H1 (cell line): ENCODE measurements around the gene NOL9. TPM values are rescaled to one million over a fixed set of nuclear protein-coding genes. Genes with fewer than 3 reads are reported as not detected.

Experiments
- CTCF ChIA-PET: fragments of 300-600 bp; sonication (Branson Sonifier 250); formaldehyde crosslinking; loops from one replicate; lab custom pipeline; 2021; ENCODE audit not compliant: partially characterized antibody; lab: Charles Lee
- POLR2A ChIA-PET: fragments of 300-600 bp; sonication (Branson Sonifier 250); formaldehyde crosslinking; loops from one replicate; lab custom pipeline; 2021; ENCODE audit warnings: inconsistent platforms; ENCODE audit not compliant: partially characterized antibody; lab: Charles Lee
- DNase-seq, 2 experiments: peaks; one replicate each; pipeline versions ENCODE4 v3.0.0 to v3.0.0-alpha.2; 2010 to 2022; ENCODE audit warnings: low spot score in 2 of 2, low read depth in 1 of 2, mixed read lengths in 1 of 2
- FAIRE-seq: peaks from 2 replicates; lab custom pipeline; 2011; peaks lifted over from hg19 to GRCh38; lab: Jason Lieb, UNC
- H2AFZ ChIP-seq: 2 replicates; pipeline ENCODE4 v1.8.1; 2012; ENCODE audit warnings: low read length, inconsistent platforms
- H2AK5ac ChIP-seq: 2 replicates; pipeline ENCODE4 v1.6.1; 2013; ENCODE audit warnings: low read depth, low read length
- H2BK120ac ChIP-seq: replicated peaks from 2 replicates; pipeline ENCODE3; 2013; ENCODE audit warnings: low read depth, low read length, inconsistent platforms
- H2BK12ac ChIP-seq: 2 replicates; pipeline ENCODE4 v1.6.1; 2013; ENCODE audit warnings: low read depth, low read length
- H2BK15ac ChIP-seq: 2 replicates; pipeline ENCODE4 v1.6.1; 2013; ENCODE audit warnings: low read length
- H2BK20ac ChIP-seq: 2 replicates; pipeline ENCODE4 v1.6.1; 2013; ENCODE audit warnings: low read length
- H2BK5ac ChIP-seq: 2 replicates; pipeline ENCODE4 v1.6.1; 2013; ENCODE audit warnings: low read depth, low read length
- H3K14ac ChIP-seq: 2 replicates; pipeline ENCODE4 v1.6.1; 2013; ENCODE audit warnings: inconsistent platforms; ENCODE audit not compliant: insufficient read length
- H3K18ac ChIP-seq: 2 replicates; pipeline ENCODE4 v1.6.1; 2013; ENCODE audit warnings: low read length; ENCODE audit errors: extremely low read depth
- H3K23ac ChIP-seq: 2 replicates; pipeline ENCODE4 v1.6.1; 2013; ENCODE audit warnings: inconsistent platforms; ENCODE audit not compliant: insufficient read length
- H3K23me2 ChIP-seq: 2 replicates; pipeline ENCODE4 v1.6.1; 2013; ENCODE audit warnings: low read depth, low read length
- H3K27ac ChIP-seq: 2 replicates; pipeline ENCODE4 v1.6.1; 2011; ENCODE audit warnings: low read depth, low read length, inconsistent platforms
- H3K27me3 ChIP-seq, 4 experiments: replicated peaks in 1 of 4; 1 replicate in 1 of 4; 2 replicates in 3 of 4; pipeline versions ENCODE4 v1.6.1 to v1.8.1; 2011 to 2013; ENCODE audit warnings: low read length in 3 of 4, mild to moderate bottlenecking in 3 of 4, inconsistent platforms in 2 of 4, mixed read lengths in 2 of 4, moderate library complexity in 1 of 4; ENCODE audit not compliant: control insufficient read depth in 3 of 4, insufficient read depth in 3 of 4; ENCODE audit errors: extremely low read depth in 1 of 4
- H3K36me3 ChIP-seq, 4 experiments: 2 replicates each; pipeline versions ENCODE4 v1.6.1 to v1.8.1; 2011 to 2013; ENCODE audit warnings: mild to moderate bottlenecking in 4 of 4, low read length in 3 of 4, moderate library complexity in 2 of 4, control low read depth in 1 of 4, inconsistent platforms in 1 of 4; ENCODE audit not compliant: insufficient read depth in 4 of 4, control insufficient read depth in 2 of 4
- H3K4ac ChIP-seq: replicated peaks from 2 replicates; pipeline ENCODE3; 2013; ENCODE audit warnings: low read length, low read depth, mixed read lengths, inconsistent platforms; ENCODE audit not compliant: insufficient read length
- H3K4me1 ChIP-seq, 4 experiments: replicated peaks in 1 of 4; 1 replicate in 1 of 4; 2 replicates in 3 of 4; pipeline versions ENCODE4 v1.6.1 to v1.8.1; 2011 to 2013; ENCODE audit warnings: low read length in 3 of 4, inconsistent platforms in 2 of 4, mixed read lengths in 1 of 4; ENCODE audit not compliant: insufficient read depth in 4 of 4, control insufficient read depth in 3 of 4
- H3K4me2 ChIP-seq, 2 experiments: 2 replicates each; pipeline versions ENCODE4 v1.6.1 to v1.8.1; 2011 to 2013; ENCODE audit warnings: low read depth in 2 of 2, low read length in 2 of 2, control low read depth in 1 of 2, inconsistent platforms in 1 of 2, mild to moderate bottlenecking in 1 of 2; ENCODE audit not compliant: insufficient read depth in 1 of 2
- H3K4me3 ChIP-seq, 4 experiments: fragments of 200-600, 300-600 bp in 1 of 4; sonication (generic), shearing (Covaris generic), sonication (Bioruptor Twin) in 1 of 4; 2 replicates each; pipeline versions ENCODE4 v1.5.1 to v1.8.1; 2011 to 2016; ENCODE audit warnings: low read length in 4 of 4, low read depth in 3 of 4, control low read depth in 2 of 4, inconsistent platforms in 2 of 4, mild to moderate bottlenecking in 2 of 4, mixed read lengths in 1 of 4, moderate library complexity in 1 of 4; ENCODE audit not compliant: insufficient read depth in 2 of 4; ENCODE audit errors: extremely low read depth in 1 of 4
- H3K56ac ChIP-seq: replicated peaks from 2 replicates; pipeline ENCODE3; 2013; ENCODE audit warnings: low read depth, mild to moderate bottlenecking, mixed read lengths, low read length, inconsistent platforms; ENCODE audit not compliant: insufficient read length
- H3K79me1 ChIP-seq: 2 replicates; pipeline ENCODE4 v1.6.1; 2013; ENCODE audit warnings: low read depth, low read length, control low read depth
- H3K79me2 ChIP-seq, 2 experiments: 2 replicates each; pipeline versions ENCODE4 v1.6.1 to v1.8.1; 2012 to 2013; ENCODE audit warnings: low read length in 2 of 2, mild to moderate bottlenecking in 2 of 2, inconsistent platforms in 1 of 2; ENCODE audit not compliant: insufficient read depth in 2 of 2, control insufficient read depth in 1 of 2
- H3K9ac ChIP-seq, 4 experiments: replicated peaks in 1 of 4; 1 replicate in 1 of 4; 2 replicates in 3 of 4; pipeline versions ENCODE4 v1.6.1 to v1.8.1; 2011 to 2013; ENCODE audit warnings: low read depth in 3 of 4, low read length in 3 of 4, control low read depth in 2 of 4, mild to moderate bottlenecking in 2 of 4, moderate library complexity in 2 of 4, inconsistent platforms in 1 of 4; ENCODE audit errors: extremely low read depth in 1 of 4
- H3K9me3 ChIP-seq, 2 experiments: 2 replicates each; pipeline versions ENCODE4 v1.6.1 to v1.8.1; 2012 to 2013; ENCODE audit warnings: mild to moderate bottlenecking in 2 of 2, moderate library complexity in 2 of 2, control low read depth in 1 of 2, inconsistent platforms in 1 of 2, low read depth in 1 of 2, low read length in 1 of 2, mixed read lengths in 1 of 2; ENCODE audit not compliant: insufficient read depth in 2 of 2
- H4K20me1 ChIP-seq, 2 experiments: replicated peaks in 1 of 2; 2 replicates each; pipeline versions ENCODE3 to v1.8.1; 2011 to 2013; ENCODE audit warnings: inconsistent platforms in 2 of 2, low read length in 2 of 2, mild to moderate bottlenecking in 1 of 2; ENCODE audit not compliant: insufficient read depth in 2 of 2, control insufficient read depth in 1 of 2
- H4K5ac ChIP-seq: 2 replicates; pipeline ENCODE4 v1.6.1; 2013; ENCODE audit warnings: low read length, low read depth, mixed read lengths, inconsistent platforms; ENCODE audit not compliant: insufficient read length
- H4K8ac ChIP-seq: 2 replicates; pipeline ENCODE4 v1.8.0; 2013; ENCODE audit warnings: mild to moderate bottlenecking, moderate library complexity, low read length, inconsistent platforms; ENCODE audit not compliant: insufficient read depth; ENCODE audit errors: extremely low read depth
- H4K91ac ChIP-seq: replicated peaks from 2 replicates; pipeline ENCODE3; 2013; ENCODE audit warnings: low read length, mixed read lengths, inconsistent platforms; ENCODE audit not compliant: insufficient read length
- BCL11A ChIP-seq, 2 experiments: IDR thresholded peaks; one replicate each; pipeline ENCODE4 v1.6.1; 2011; ENCODE audit warnings: low read depth in 2 of 2, low read length in 2 of 2, mild to moderate bottlenecking in 2 of 2
- CHD2 ChIP-seq: IDR thresholded peaks from 2 replicates; pipeline ENCODE4 v1.6.1; 2012; ENCODE audit warnings: low read length, improper control_type of control experiment
- CTBP2 ChIP-seq: IDR thresholded peaks from 2 replicates; pipeline ENCODE4 v1.7.0; 2011; ENCODE audit warnings: borderline replicate concordance, mild to moderate bottlenecking, moderate library complexity, mixed read lengths, low read length; ENCODE audit not compliant: insufficient read depth, insufficient read length
- E2F6 ChIP-seq: IDR thresholded peaks from 2 replicates; pipeline ENCODE4 v1.6.1; 2012; ENCODE audit warnings: inconsistent platforms
- RFX5 ChIP-seq: IDR thresholded peaks from 2 replicates; pipeline ENCODE4 v1.6.1; 2011; ENCODE audit warnings: low read depth, low read length, improper control_type of control experiment, borderline replicate concordance
- RXRA ChIP-seq: IDR thresholded peaks from 2 replicates; pipeline ENCODE4 v1.6.1; 2011; ENCODE audit warnings: low read depth, mild to moderate bottlenecking, low read length, moderate library complexity; ENCODE audit not compliant: insufficient read depth
- SIX5 ChIP-seq: IDR thresholded peaks from 2 replicates; pipeline ENCODE4 v1.6.1; 2011; ENCODE audit warnings: mild to moderate bottlenecking, low read depth, low read length
- WGBS, 2 experiments: shearing (Covaris generic) in 1 of 2; methylation state at CpG; one replicate each; pipeline versions ENCODE4 v1.1.6 to v1.1.7; 2013 to 2015; ENCODE audit warnings: low lambda C conversion rate in 2 of 2, mixed read lengths in 2 of 2, inconsistent platforms in 1 of 2, low coverage in 1 of 2, missing lambda C conversion rate in 1 of 2; ENCODE audit not compliant: insufficient replicate concordance in 2 of 2, insufficient coverage in 1 of 2, insufficient read length in 1 of 2; ENCODE audit errors: extremely low coverage in 1 of 2, missing lambda C conversion rate in 1 of 2; 5-methylcytosine and 5-hydroxymethylcytosine counted together
- polyA plus RNA-seq, 7 experiments: library from polyadenylated mRNA; depleted of rRNA in 3 of 7; stranded (reverse) in 5 of 7; unstranded in 2 of 7; fragments of >200 nt in 5 of 7; fragments of 200-250 nt in 2 of 7; gene quantifications; 1 replicate in 5 of 7; 2 replicates in 1 of 7; 4 replicates in 1 of 7; pipeline versions ENCODE4 v1.2.1 to v1.2.3, GENCODE V29; 2011 to 2013; ENCODE audit warnings: missing spikeins in 2 of 7, mixed read lengths in 2 of 7
- total RNA-seq: library from RNA; stranded (reverse); fragmentation: NEBNext Ultra II Directional; extraction: Animal tissue kit (Norgen Biotek cat#: 25700); gene quantifications from 2 replicates; pipeline ENCODE4 v1.2.1, GENCODE V29; 2021

The NOL9 gene
- total and polyA plus RNA-seq, 2 of the 8 experiments (the other 6 are each of a cell fraction or from before 2014, with no cell fraction given): 17.1 to 38.1 TPM

GRCh38 chr1:6535214-6535613 lies 19.1 kb downstream of the NOL9 start:
- Histone ChIP-seq H2BK12ac (no peak overlapping the region), H3K79me2 (peaks cover 0 to 12% of the 10 kb centered on the region in 2 experiments; a peak in 1 of 4 replicates), H2BK5ac (no peak overlapping the region), H2BK15ac (no peak overlapping the region), H3K4me3 (no peak overlapping the region), H2AFZ (no peak overlapping the region), H4K5ac (no peak overlapping the region), H4K20me1 (peaks cover 2 to 9% of the 10 kb centered on the region in 2 experiments), H3K14ac (no peak overlapping the region), H2BK120ac (no peak overlapping the region), H3K4ac (no peak overlapping the region), H4K91ac (no peak overlapping the region), H3K4me1 (no peaks in the 10 kb centered on the region), H3K9me3 (no peaks in the 10 kb centered on the region), H3K27me3 (no peaks in the 10 kb centered on the region), H3K18ac (no peak overlapping the region), H2AK5ac (no peak overlapping the region), H3K9ac (no peak overlapping the region)
- WGBS, 2 experiments: 89% methylated on average over 4 of the region's 4 CpGs; no CpG with 5 or more reads in 1 of the 2 experiments
- FAIRE-seq (no peak), DNase-seq (no peak)
- CTCF ChIA-PET: interaction anchor here (0.6 to 8.9 kb wide), 5 partner anchors 12 to 58 kb away, joined by 3 to 57 read pairs (median 3); partner anchors contain the start of gene TAS1R1
- TF ChIP-seq CTBP2: no peak
- no peak for TF ChIP-seq CHD2
- no peak for TF ChIP-seq E2F6
- TF ChIP-seq RFX5: no peak
- no peak for TF ChIP-seq BCL11A (IDR thresholded peaks at IDR 0.05; ENCODE audit: low read depth in 2 of 2, low read length in 2 of 2)
- no peak for TF ChIP-seq RXRA
- TF ChIP-seq SIX5: no peak
- TF ChIP-seq, all 59 proteins: peak for 0
- H3K79me1 ChIP-seq: 0 out of 2 replicates have a peak, but pooled peaks cover 2% of the 10 kb centered on the region
- H3K27ac ChIP-seq: no peak overlapping the region
- H2BK20ac ChIP-seq: no peak overlapping the region
- peaks cover 15 to 45% (median 30%) of the 10 kb centered on the region in 4 experiments for H3K36me3 ChIP-seq
- H3K23ac ChIP-seq: no peak overlapping the region
- no peak overlapping the region for H3K4me2 ChIP-seq
- no peaks in the 10 kb centered on the region for H3K23me2 ChIP-seq
- H4K8ac ChIP-seq: no peak overlapping the region
- POLR2A ChIA-PET: interaction anchor here (1.2 to 2.5 kb wide), 4 partner anchors 10 to 22 kb away, joined by 4 to 9 read pairs (median 4); no protein-coding TSS in a partner anchor
- H3K56ac ChIP-seq: no peak overlapping the region
